ENCODE results near the gene ANK3.

- TF ChIP-seq CTCF (conservative IDR thresholded peaks at IDR 0.05 in 1 of 2, IDR thresholded peaks at IDR 0.05 in 1 of 2; ENCODE audit: low read depth in 1 of 2, low read length in 2 of 2), result no peak
- no peak for TF ChIP-seq EZH2 (IDR thresholded peaks at IDR 0.05; ENCODE audit: low read length, missing control alignments)
Measured at GRCh38 chr10:60417901-60418300, 28.2 kb upstream of the ANK3 start.

All from fibroblast of lung (primary cell).